NOMO-1 treated with dmso at 0.1 percent for 144 hours (cell line): ENCODE measurements around the gene KDM3B.
A peak's percentile ranks its signal among the peaks of the same experiment; 100 is the strongest.
"Not testable (repeated sequence)": the region's sequence is repeated elsewhere in the genome, so short reads cannot be mapped to it uniquely, and the experiment has no call there.

Source experiments
- DNase-seq: peaks from one replicate; lab custom pipeline; 2025; ENCODE audit not compliant: unreplicated experiment; lab: John Stamatoyannopoulos, UW

KDM3B gene

GRCh38 chr5:138391859-138392386 is 39.4 kb downstream of the KDM3B start:
- no peak for DNase-seq

GRCh38 chr5:138402640-138403039 is 50.2 kb downstream of the KDM3B start:
- no peak for DNase-seq

GRCh38 chr5:138408023-138408422 is 55.5 kb downstream of the KDM3B start:
- DNase-seq = no peak

- not testable (repeated sequence) for DNase-seq
These were observed 58.6 kb downstream of the KDM3B start for GRCh38 chr5:138410996-138411640.

- no peak for DNase-seq
These were observed 66.0 kb downstream of the KDM3B start for GRCh38 chr5:138418444-138418843.

- no peak for DNase-seq
These were observed 72.6 kb downstream of the KDM3B start for GRCh38 chr5:138425079-138425478.

GRCh38 chr5:138435943-138436342 is 83.5 kb downstream of the KDM3B start:
- no peak for DNase-seq

- no peak for DNase-seq
These were observed 85.7 kb downstream of the KDM3B start for GRCh38 chr5:138438003-138438723.

- peak; percentile 15 for DNase-seq
These were observed 86.4 kb downstream of the KDM3B start, which contains the start of gene REEP2 for GRCh38 chr5:138438724-138439476. REEP2 (plus strand) TSS chr5:138439057; CDS start chr5:138439209, 152 bp downstream.

- no peak for DNase-seq
These were observed 87.1 kb downstream of the KDM3B start for GRCh38 chr5:138439477-138440158.

GRCh38 chr5:138440159-138441073 is 87.9 kb downstream of the KDM3B start:
- no peak for DNase-seq

- no peak for DNase-seq
These were observed 88.7 kb downstream of the KDM3B start for GRCh38 chr5:138441221-138441620.

- DNase-seq = no peak
These were observed 91.7 kb downstream of the KDM3B start for GRCh38 chr5:138444078-138444773.

- no peak for DNase-seq
These were observed 92.5 kb downstream of the KDM3B start for GRCh38 chr5:138444774-138445546.

GRCh38 chr5:138445547-138446271 is 93.2 kb downstream of the KDM3B start:
- DNase-seq = no peak

GRCh38 chr5:138448070-138448469 is 95.6 kb downstream of the KDM3B start:
- DNase-seq = no peak

- DNase-seq = no peak
These were observed 96.3 kb downstream of the KDM3B start for GRCh38 chr5:138448481-138449398.
